ENCODE measurements around the gene FAM81B.
A peak's percentile ranks its signal among the peaks of the same experiment; 100 is the strongest.

The FAM81B gene

DNA sequence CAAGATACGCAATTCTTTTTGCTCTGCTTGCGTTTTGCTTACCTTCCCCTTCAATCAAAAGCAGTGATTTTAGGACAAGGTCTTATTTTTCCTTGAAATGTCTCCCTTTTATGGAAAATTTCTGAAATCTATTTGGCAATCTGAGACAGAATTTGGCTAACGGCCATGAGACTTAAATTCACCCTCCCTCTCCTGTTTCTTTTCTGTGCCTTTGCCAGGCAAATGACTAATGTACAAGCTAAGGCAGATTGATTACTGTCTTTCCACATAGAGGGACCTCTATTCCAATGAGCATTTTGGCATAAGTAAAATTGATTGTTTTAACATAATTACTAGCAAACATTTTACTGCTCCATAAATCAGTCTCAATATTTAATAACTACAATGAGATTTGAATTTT lies 31.7 kb downstream of the FAM81B start:
- no peak overlapping the region for H3K4me3 ChIP-seq (ENCODE audit: low read length)
- no peak for TF ChIP-seq CTCF (conservative IDR thresholded peaks at IDR 0.05; ENCODE audit: low read depth, low read length)
- peak; percentile 44 for DNase-seq (ENCODE audit: low read depth)

GRCh38 chr5:95424016-95424415 lies 32.9 kb downstream of the FAM81B start:
- no peak for DNase-seq (ENCODE audit: low read depth)
- TF ChIP-seq CTCF (conservative IDR thresholded peaks at IDR 0.05; ENCODE audit: low read depth, low read length) = no peak
- no peak overlapping the region for H3K4me3 ChIP-seq (ENCODE audit: low read length)

DNA sequence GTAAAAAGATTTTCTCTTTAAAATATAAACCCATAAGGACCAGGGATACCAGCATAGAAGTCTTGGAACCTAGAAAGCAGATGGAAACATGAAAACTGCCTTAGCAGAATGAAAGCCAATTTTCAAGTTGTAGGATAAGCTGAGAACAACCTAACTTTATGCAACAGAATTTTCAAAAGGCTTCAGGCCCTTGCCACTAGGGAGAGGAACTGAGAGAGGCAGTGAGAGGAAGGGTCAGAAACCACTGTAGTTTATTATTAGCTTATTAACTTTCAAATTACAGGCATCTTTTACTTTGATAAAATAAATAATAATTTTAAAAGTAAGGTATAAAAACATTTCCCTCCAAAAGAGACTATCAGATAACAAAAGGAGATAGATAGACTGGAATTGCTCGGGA lies 33.4 kb downstream of the FAM81B start:
- TF ChIP-seq CTCF (conservative IDR thresholded peaks at IDR 0.05; ENCODE audit: low read depth, low read length) = no peak
- no peak overlapping the region for H3K4me3 ChIP-seq (ENCODE audit: low read length)
- DNase-seq (ENCODE audit: low read depth) = no peak

DNA sequence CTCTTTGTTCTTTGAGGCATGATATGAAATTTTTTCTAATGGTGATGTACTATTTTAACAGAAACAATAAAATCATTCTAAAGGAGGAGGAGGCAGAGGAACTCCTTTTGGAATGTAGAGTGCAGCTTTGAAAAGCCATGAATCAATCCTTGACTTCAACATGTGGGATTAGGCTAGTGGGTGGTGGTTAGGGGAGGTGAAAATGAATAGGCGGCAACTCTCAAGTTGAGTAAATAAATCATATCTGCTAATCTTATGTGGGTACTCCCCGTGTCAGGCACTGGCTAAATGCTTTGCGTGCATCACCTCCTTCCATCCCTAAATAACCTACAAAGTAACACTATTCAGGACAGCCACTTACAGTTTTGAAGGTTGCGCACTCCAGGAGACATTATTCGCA lies 35.1 kb downstream of the FAM81B start:
- H3K4me3 ChIP-seq (ENCODE audit: low read length) = no peak overlapping the region
- TF ChIP-seq CTCF (conservative IDR thresholded peaks at IDR 0.05; ENCODE audit: low read depth, low read length) = no peak
- DNase-seq (ENCODE audit: low read depth) = peak; percentile 41

DNA sequence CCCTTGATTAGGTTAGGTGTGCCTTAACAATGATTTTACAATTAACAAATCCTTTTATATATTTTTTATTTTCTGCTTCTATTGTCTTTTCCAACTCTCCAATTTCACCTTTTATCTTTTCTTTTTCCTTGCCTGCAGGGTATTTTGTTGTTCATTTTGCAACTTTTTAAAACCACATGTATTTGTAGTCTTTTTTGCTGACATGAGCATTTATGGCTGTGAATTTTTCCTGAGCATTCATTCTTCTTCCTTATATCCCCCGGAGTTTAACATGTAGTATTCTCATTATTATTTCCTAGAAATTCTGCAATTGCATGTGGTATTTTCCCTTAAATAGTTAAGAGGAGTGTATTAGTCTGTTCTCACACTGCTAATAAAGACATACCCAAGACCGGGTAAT lies 41.6 kb downstream of the FAM81B start:
- no peak for TF ChIP-seq CTCF (conservative IDR thresholded peaks at IDR 0.05; ENCODE audit: low read depth, low read length)
- no peak overlapping the region for H3K4me3 ChIP-seq (ENCODE audit: low read length)
- DNase-seq (ENCODE audit: low read depth) = no peak

DNA sequence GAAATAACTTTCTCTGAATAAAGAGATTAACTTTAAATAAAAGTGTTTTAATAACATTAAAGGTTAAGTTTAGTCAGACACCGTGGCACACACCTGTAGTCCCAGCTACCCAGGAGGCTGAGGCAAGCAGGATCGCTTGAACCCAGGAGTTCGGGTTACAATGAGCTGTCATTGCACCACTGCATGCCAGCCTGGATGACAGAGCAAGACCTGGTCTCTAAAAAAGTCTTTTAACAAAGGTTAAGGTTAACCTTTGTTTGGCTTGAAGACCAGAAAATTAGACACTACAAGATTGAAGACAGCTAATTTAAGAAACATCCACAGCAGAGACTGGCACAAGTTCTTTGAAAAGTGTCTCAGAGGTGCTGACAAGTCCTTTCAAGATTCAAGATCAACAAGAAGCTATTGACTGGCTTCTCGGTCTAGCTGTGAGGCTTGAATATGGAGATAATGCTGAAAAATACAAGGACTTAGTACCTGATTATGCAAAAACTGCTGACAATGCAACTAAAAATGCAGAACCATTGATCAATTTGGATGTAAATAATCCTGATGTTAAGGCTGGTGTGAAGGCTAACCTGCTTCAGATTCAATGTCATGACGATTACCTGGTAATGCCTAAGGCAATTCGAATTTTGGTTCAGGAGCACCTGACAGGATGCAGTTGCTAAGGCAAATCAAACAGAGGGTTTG lies 48.8 kb downstream of the FAM81B start:
- TF ChIP-seq CTCF (conservative IDR thresholded peaks at IDR 0.05; ENCODE audit: low read depth, low read length) = no peak
- H3K4me3 ChIP-seq (ENCODE audit: low read length) = no peak overlapping the region
- DNase-seq (ENCODE audit: low read depth) = no peak

DNA sequence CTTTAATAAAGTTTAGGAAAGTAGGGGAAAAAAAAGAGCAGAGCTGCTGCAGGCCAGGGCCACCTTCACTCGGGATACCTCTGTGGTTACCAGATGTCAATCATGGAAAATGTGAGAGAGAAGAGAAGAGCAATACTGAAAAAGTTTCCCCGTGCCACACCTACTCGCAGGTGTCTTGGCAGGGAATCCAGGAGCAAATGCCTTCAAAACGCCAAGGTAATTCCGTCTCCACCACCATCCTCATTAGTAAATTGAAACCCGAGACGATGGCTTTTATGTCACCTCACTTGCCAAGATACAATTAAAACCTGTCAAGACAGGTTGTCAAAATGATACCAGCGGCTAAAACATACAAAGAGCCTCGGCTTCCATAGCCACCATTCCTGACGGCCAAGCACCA lies 49.7 kb downstream of the FAM81B start:
- no peak for DNase-seq (ENCODE audit: low read depth)
- no peak for TF ChIP-seq CTCF (conservative IDR thresholded peaks at IDR 0.05; ENCODE audit: low read depth, low read length)
- no peak overlapping the region for H3K4me3 ChIP-seq (ENCODE audit: low read length)

Measured in retinal pigment epithelial cell (primary cell).